Esophagus squamous epithelium (tissue), 5 donors: ENCODE data around the gene FBXL7. TPM values are rescaled to one million over a fixed set of nuclear protein-coding genes. Genes with fewer than 3 reads are reported as not detected.

Experiments
- DNase-seq: peaks from one replicate; lab custom pipeline; 2025; lab: John Stamatoyannopoulos, UW
- H3K27ac ChIP-seq, 4 donors: fragments of 200-600 bp; sonication (generic); one replicate each; pipeline ENCODE4 v1.5.1; 2016 to 2019; ENCODE audit warnings: mild to moderate bottlenecking in 1 of 4
- H3K27me3 ChIP-seq, 4 donors: fragments of 200-600 bp; sonication (generic); 1 replicate in 3 of 4; 2 replicates in 1 of 4; pipeline versions ENCODE4 v1.5.1 to v1.6.0; 2017 to 2021; ENCODE audit warnings: antibody characterized with exemption in 1 of 4
- H3K36me3 ChIP-seq, 3 donors: fragments of 200-600 bp; sonication (generic); one replicate each; pipeline ENCODE4 v1.5.1; 2016 to 2019
- H3K4me1 ChIP-seq, 3 donors: fragments of 200-600 bp; sonication (generic); one replicate each; pipeline ENCODE4 v1.5.1; 2017 to 2019
- H3K4me3 ChIP-seq, 4 donors: fragments of 200-600 bp; sonication (generic); 1 replicate in 3 of 4; 2 replicates in 1 of 4; pipeline ENCODE4 v1.5.1; 2016 to 2019; ENCODE audit warnings: mild to moderate bottlenecking in 2 of 4, moderate library complexity in 1 of 4
- H3K9me3 ChIP-seq, 3 donors: fragments of 200-600 bp; sonication (generic); one replicate each; pipeline ENCODE4 v1.5.1; 2016 to 2019
- CTCF ChIP-seq, 6 experiments: fragments of 450-650 bp in 4 of 6; fragments of 200-600 bp in 2 of 6; sonication (generic) in 2 of 6; IDR thresholded peaks; one replicate each; pipeline ENCODE4 v1.5.1; 2016 to 2019; ENCODE audit warnings: antibody characterized with exemption in 6 of 6, mild to moderate bottlenecking in 4 of 6, moderate library complexity in 4 of 6
- POLR2A ChIP-seq, 4 donors: fragments of 450-650 bp; IDR thresholded peaks; one replicate each; pipeline ENCODE4 v1.6.1; 2017; ENCODE audit warnings: antibody characterized with exemption in 4 of 4, mild to moderate bottlenecking in 4 of 4, moderate library complexity in 3 of 4
- whole genome bisulfite sequencing, 2 donors: methylation state at CpG; one replicate each; pipeline ENCODE4 v1.1.5; 2018; 5-methylcytosine and 5-hydroxymethylcytosine counted together
- intact Hi-C: fragments of 100-400 bp; cut with DNase I; formaldehyde crosslinking; loops from one replicate; pipeline ENCODE4 v1.15.0; 2022
- total RNA-seq, 4 donors: library from RNA; depleted of rRNA; stranded (reverse); fragments of >200 nt; gene quantifications; one replicate each; pipeline ENCODE4 v1.1.0, GENCODE V29; 2016
- donor health status: DM: yes; HTN: yes; CAD: no.

The FBXL7 gene
- total RNA-seq, 4 donors from 2014 or later, result 0.68 to 15.1 (median 2.8) TPM

- intact Hi-C loops, result no loop called here
Measured at GRCh38 chr5:15459200-15459599, 40.8 kb upstream of the FBXL7 start.

GRCh38 chr5:15463231-15463980, 36.6 kb upstream of the FBXL7 start:
- TF ChIP-seq CTCF (IDR thresholded peaks at IDR 0.05) (peak in 3 of 6 experiments; percentile 16 to 53 (median 23)), POLR2A (IDR thresholded peaks at IDR 0.05) (no peak)
- no peaks in the 10 kb centered on the region for H3K9me3 ChIP-seq
- H3K36me3 ChIP-seq, result no peaks in the 10 kb centered on the region
- WGBS, 2 donors, result 65 to 67% methylated on average over 3 of the region's 3 CpGs
- no peak overlapping the region for H3K27ac ChIP-seq
- H3K4me1 ChIP-seq, result no peaks in the 10 kb centered on the region
- intact Hi-C loops, result no loop called here
- no peak overlapping the region for H3K4me3 ChIP-seq
- no peak for DNase-seq
- H3K27me3 ChIP-seq, result no peaks in the 10 kb centered on the region

More at GRCh38 chr5:15459200-15459599, 40.8 kb upstream of the FBXL7 start:
- Histone ChIP-seq H3K4me3 (no peak overlapping the region), H3K27ac (no peak overlapping the region), H3K4me1 (no peaks in the 10 kb centered on the region), H3K36me3 (no peaks in the 10 kb centered on the region), H3K27me3 (no peaks in the 10 kb centered on the region), H3K9me3 (no peaks in the 10 kb centered on the region)
- DNase-seq, result no peak
- TF ChIP-seq POLR2A (IDR thresholded peaks at IDR 0.05), result no peak
- TF ChIP-seq CTCF (IDR thresholded peaks at IDR 0.05), result no peak
- WGBS, 2 donors, result 40 to 62% methylated on average over 1 of the region's 1 CpG

GRCh38 chr5:15472116-15472515, 27.9 kb upstream of the FBXL7 start:
- TF ChIP-seq POLR2A (IDR thresholded peaks at IDR 0.05), result no peak
- no peak for TF ChIP-seq CTCF (IDR thresholded peaks at IDR 0.05)
- no peak overlapping the region for H3K4me3 ChIP-seq
- 88 to 90% methylated on average over 8 of the region's 8 CpGs for WGBS, 2 donors
- no peaks in the 10 kb centered on the region for H3K4me1 ChIP-seq
- no peak overlapping the region for H3K27ac ChIP-seq
- H3K9me3 ChIP-seq, result no peaks in the 10 kb centered on the region
- intact Hi-C loops, result no loop called here
- no peaks in the 10 kb centered on the region for H3K36me3 ChIP-seq
- H3K27me3 ChIP-seq, result no peaks in the 10 kb centered on the region
- no peak for DNase-seq

GRCh38 chr5:15474143-15474719, 25.7 kb upstream of the FBXL7 start:
- intact Hi-C loops, result no loop called here
- no peaks in the 10 kb centered on the region for H3K36me3 ChIP-seq
- H3K9me3 ChIP-seq, result no peaks in the 10 kb centered on the region
- DNase-seq, result no peak
- H3K27me3 ChIP-seq, result no peaks in the 10 kb centered on the region
- H3K4me3 ChIP-seq, result no peak overlapping the region
- TF ChIP-seq CTCF (IDR thresholded peaks at IDR 0.05) (no peak), POLR2A (IDR thresholded peaks at IDR 0.05) (no peak)
- H3K27ac ChIP-seq, result no peak overlapping the region
- H3K4me1 ChIP-seq, result no peaks in the 10 kb centered on the region

GRCh38 chr5:15475367-15475766, 24.6 kb upstream of the FBXL7 start:
- Histone ChIP-seq H3K4me3 (no peak overlapping the region), H3K27ac (no peak overlapping the region), H3K9me3 (no peaks in the 10 kb centered on the region), H3K4me1 (no peaks in the 10 kb centered on the region), H3K36me3 (no peaks in the 10 kb centered on the region), H3K27me3 (no peaks in the 10 kb centered on the region)
- intact Hi-C loops, result no loop called here
- no peak for TF ChIP-seq POLR2A (IDR thresholded peaks at IDR 0.05)
- no peak for TF ChIP-seq CTCF (IDR thresholded peaks at IDR 0.05)
- WGBS, 2 donors, result 85 to 87% methylated on average over 7 of the region's 7 CpGs
- no peak for DNase-seq
